Measurements from ENCODE around the gene ACBD5. TPM values are rescaled to one million over a fixed set of nuclear protein-coding genes. Genes with fewer than 3 reads are reported as not detected.

The ACBD5 gene
- total RNA-seq, 1 donor from 2014 or later: 21.3 TPM

GRCh38 chr10:27248215-27248614 is 7.6 kb upstream of the ACBD5 start:
- H3K4me1 Mint-ChIP-seq (ENCODE audit: low read depth): peaks cover 5% of the 10 kb centered on the region
- TF ChIP-seq CTCF (IDR thresholded peaks at IDR 0.05; ENCODE audit: unreplicated experiment): no peak
- no peak overlapping the region for H3K27ac Mint-ChIP-seq
- DNase-seq (ENCODE audit: low spot score, unreplicated experiment): no peak
- no peak overlapping the region for H3K4me3 Mint-ChIP-seq (ENCODE audit: low read depth)
- H3K27me3 Mint-ChIP-seq: no peaks in the 10 kb centered on the region
- H3K9me3 Mint-ChIP-seq (ENCODE audit: low read depth): peaks cover 3% of the 10 kb centered on the region
- H3K36me3 Mint-ChIP-seq (ENCODE audit: insufficient read depth): peaks cover 3% of the 10 kb centered on the region

- Mint-ChIP-seq H3K9me3 (ENCODE audit: low read depth) (peaks cover 3% of the 10 kb centered on the region), H3K4me1 (ENCODE audit: low read depth) (peaks cover 7% of the 10 kb centered on the region), H3K36me3 (ENCODE audit: insufficient read depth) (peaks cover 3% of the 10 kb centered on the region), H3K27ac (no peak overlapping the region), H3K4me3 (ENCODE audit: low read depth) (no peak overlapping the region), H3K27me3 (no peaks in the 10 kb centered on the region)
- no peak for TF ChIP-seq CTCF (IDR thresholded peaks at IDR 0.05; ENCODE audit: unreplicated experiment)
- no peak for DNase-seq (ENCODE audit: low spot score, unreplicated experiment)
These were observed 6.8 kb upstream of the ACBD5 start for GRCh38 chr10:27247441-27247840.

GRCh38 chr10:27247006-27247405 is 6.4 kb upstream of the ACBD5 start:
- H3K4me1 Mint-ChIP-seq (ENCODE audit: low read depth): peaks cover 7% of the 10 kb centered on the region
- no peak for DNase-seq (ENCODE audit: low spot score, unreplicated experiment)
- no peak for TF ChIP-seq CTCF (IDR thresholded peaks at IDR 0.05; ENCODE audit: unreplicated experiment)

GRCh38 chr10:27245836-27246235 is 5.2 kb upstream of the ACBD5 start:
- no peak for DNase-seq (ENCODE audit: low spot score, unreplicated experiment)
- no peak for TF ChIP-seq CTCF (IDR thresholded peaks at IDR 0.05; ENCODE audit: unreplicated experiment)
- Mint-ChIP-seq H3K4me3 (ENCODE audit: low read depth) (no peak overlapping the region), H3K9me3 (ENCODE audit: low read depth) (peaks cover 3% of the 10 kb centered on the region), H3K27me3 (no peaks in the 10 kb centered on the region), H3K36me3 (ENCODE audit: insufficient read depth) (peaks cover 2% of the 10 kb centered on the region), H3K27ac (no peak overlapping the region), H3K4me1 (ENCODE audit: low read depth) (peaks cover 11% of the 10 kb centered on the region)

More at GRCh38 chr10:27247006-27247405, 6.4 kb upstream of the ACBD5 start:
- peaks cover 2% of the 10 kb centered on the region for H3K36me3 Mint-ChIP-seq (ENCODE audit: insufficient read depth)
- no peak overlapping the region for H3K27ac Mint-ChIP-seq
- no peaks in the 10 kb centered on the region for H3K27me3 Mint-ChIP-seq
- no peak overlapping the region for H3K4me3 Mint-ChIP-seq (ENCODE audit: low read depth)
- H3K9me3 Mint-ChIP-seq (ENCODE audit: low read depth): peaks cover 3% of the 10 kb centered on the region

GRCh38 chr10:27244976-27245375 is 4.4 kb upstream of the ACBD5 start:
- Mint-ChIP-seq H3K27ac (no peak overlapping the region), H3K4me3 (ENCODE audit: low read depth) (no peak overlapping the region), H3K36me3 (ENCODE audit: insufficient read depth) (peaks cover 2% of the 10 kb centered on the region), H3K27me3 (no peaks in the 10 kb centered on the region), H3K9me3 (ENCODE audit: low read depth) (peaks cover 3% of the 10 kb centered on the region), H3K4me1 (ENCODE audit: low read depth) (peaks cover 11% of the 10 kb centered on the region)
- no peak for TF ChIP-seq CTCF (IDR thresholded peaks at IDR 0.05; ENCODE audit: unreplicated experiment)
- no peak for DNase-seq (ENCODE audit: low spot score, unreplicated experiment)

Data from progenitor cell of endocrine pancreas (in vitro differentiated cells).